DND-41 (cell line): ENCODE results near the gene SLC16A3.

Experiments
- CTCF ChIP-seq: IDR thresholded peaks from 2 replicates; pipeline ENCODE4 v1.5.1; 2012; ENCODE audit warnings: borderline replicate concordance, low read length, moderate library complexity, mild to moderate bottlenecking; ENCODE audit not compliant: poor library complexity, severe bottlenecking; ENCODE audit errors: extremely low read depth
- EZH2 ChIP-seq: IDR thresholded peaks from 3 replicates; pipeline ENCODE4 v1.6.1; 2012; ENCODE audit warnings: borderline replicate concordance, low read depth, mild to moderate bottlenecking, moderate library complexity, low read length, inconsistent platforms; ENCODE audit not compliant: severe bottlenecking

DNA sequence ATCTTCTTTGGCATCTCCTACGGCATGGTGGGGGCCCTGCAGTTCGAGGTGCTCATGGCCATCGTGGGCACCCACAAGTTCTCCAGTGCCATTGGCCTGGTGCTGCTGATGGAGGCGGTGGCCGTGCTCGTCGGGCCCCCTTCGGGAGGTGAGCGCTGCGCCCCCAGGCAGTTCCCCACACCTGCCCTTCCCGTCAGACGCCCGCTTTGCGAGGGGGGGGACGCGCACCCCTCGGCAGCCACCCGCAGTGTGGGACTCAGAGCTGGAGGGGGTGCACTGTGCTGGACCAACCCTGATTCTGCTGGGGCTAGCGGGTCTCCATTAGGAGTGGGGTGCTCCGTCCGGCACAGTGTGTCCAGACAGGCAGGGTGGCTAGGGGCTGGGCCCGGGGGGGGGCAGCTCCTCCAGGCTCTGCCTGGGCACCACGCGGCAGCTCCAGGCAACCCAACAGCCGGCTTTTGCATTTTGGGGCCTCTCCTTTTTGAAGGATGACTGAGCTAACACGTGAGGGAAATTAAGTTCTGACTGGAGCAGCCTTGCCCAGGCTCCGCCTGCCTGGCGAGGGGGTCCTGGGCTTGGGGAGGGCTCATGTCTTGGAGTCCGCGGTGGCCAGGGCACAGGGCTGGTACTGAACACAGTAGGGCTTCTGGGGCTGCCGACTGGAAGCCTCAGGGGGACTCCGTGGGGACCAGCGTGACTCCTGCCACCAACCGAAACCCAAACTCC lies 9.1 kb downstream of the SLC16A3 start:
- TF ChIP-seq CTCF (no peak), EZH2 (no peak)
